Mesodermal cell (in vitro differentiated cells): ENCODE results near the gene ZPBP2.
"Not testable (repeated sequence)": the region's sequence is repeated elsewhere in the genome, so short reads cannot be mapped to it uniquely, and the experiment has no call there.

ENCODE experiments used
- H3K27ac ChIP-seq: 2 replicates; pipeline ENCODE4 v1.7.0; 2013; ENCODE audit warnings: mild to moderate bottlenecking, low read depth, low read length, moderate library complexity; ENCODE audit not compliant: severe bottlenecking
- H3K36me3 ChIP-seq: 2 replicates; pipeline ENCODE4 v1.7.1; 2013; ENCODE audit warnings: mild to moderate bottlenecking, low read length, moderate library complexity; ENCODE audit not compliant: control insufficient read depth, insufficient read depth
- H3K4me1 ChIP-seq: one replicate; pipeline ENCODE4 v1.7.1; 2013; ENCODE audit warnings: mild to moderate bottlenecking, low read length; ENCODE audit not compliant: insufficient read depth, control insufficient read depth, poor library complexity, severe bottlenecking
- H3K4me3 ChIP-seq: 2 replicates; pipeline ENCODE4 v1.7.0; 2013; ENCODE audit warnings: low read length, control low read depth, mild to moderate bottlenecking; ENCODE audit not compliant: insufficient read depth, poor library complexity, severe bottlenecking; ENCODE audit errors: extremely low read depth
- H3K9me3 ChIP-seq: 2 replicates; pipeline ENCODE4 v1.7.1; 2013; ENCODE audit warnings: mild to moderate bottlenecking, low read length, moderate library complexity; ENCODE audit not compliant: control insufficient read depth
- WGBS, 2 experiments: methylation state at CpG; one replicate each; pipeline ENCODE4 v1.1.5; 2013; ENCODE audit warnings: missing lambda C conversion rate in 2 of 2; ENCODE audit not compliant: insufficient coverage in 2 of 2; 5-methylcytosine and 5-hydroxymethylcytosine counted together

The ZPBP2 gene

GRCh38 chr17:39886102-39886501 lies 18.1 kb downstream of the ZPBP2 start:
- H3K27ac ChIP-seq, H3K4me3 ChIP-seq, H3K9me3 ChIP-seq, H3K4me1 ChIP-seq, H3K36me3 ChIP-seq: not testable (repeated sequence)
- 71 to 78% methylated on average over 3 of the region's 5 CpGs for WGBS, 2 experiments

- no peak overlapping the region for H3K4me3 ChIP-seq
- no peaks in the 10 kb centered on the region for H3K36me3 ChIP-seq
- no peaks in the 10 kb centered on the region for H3K4me1 ChIP-seq
- H3K9me3 ChIP-seq: no peaks in the 10 kb centered on the region
- H3K27ac ChIP-seq: no peak overlapping the region
These were observed 19.1 kb downstream of the ZPBP2 start for GRCh38 chr17:39887078-39887477.

GRCh38 chr17:39889200-39889599 lies 21.2 kb downstream of the ZPBP2 start:
- Histone ChIP-seq H3K27ac (no peak overlapping the region), H3K9me3 (no peaks in the 10 kb centered on the region), H3K4me1 (no peaks in the 10 kb centered on the region), H3K4me3 (no peak overlapping the region), H3K36me3 (no peaks in the 10 kb centered on the region)
- WGBS, 2 experiments: 43% methylated on average over 1 of the region's 2 CpGs; no CpG with 5 or more reads in 1 of the 2 experiments

DNA sequence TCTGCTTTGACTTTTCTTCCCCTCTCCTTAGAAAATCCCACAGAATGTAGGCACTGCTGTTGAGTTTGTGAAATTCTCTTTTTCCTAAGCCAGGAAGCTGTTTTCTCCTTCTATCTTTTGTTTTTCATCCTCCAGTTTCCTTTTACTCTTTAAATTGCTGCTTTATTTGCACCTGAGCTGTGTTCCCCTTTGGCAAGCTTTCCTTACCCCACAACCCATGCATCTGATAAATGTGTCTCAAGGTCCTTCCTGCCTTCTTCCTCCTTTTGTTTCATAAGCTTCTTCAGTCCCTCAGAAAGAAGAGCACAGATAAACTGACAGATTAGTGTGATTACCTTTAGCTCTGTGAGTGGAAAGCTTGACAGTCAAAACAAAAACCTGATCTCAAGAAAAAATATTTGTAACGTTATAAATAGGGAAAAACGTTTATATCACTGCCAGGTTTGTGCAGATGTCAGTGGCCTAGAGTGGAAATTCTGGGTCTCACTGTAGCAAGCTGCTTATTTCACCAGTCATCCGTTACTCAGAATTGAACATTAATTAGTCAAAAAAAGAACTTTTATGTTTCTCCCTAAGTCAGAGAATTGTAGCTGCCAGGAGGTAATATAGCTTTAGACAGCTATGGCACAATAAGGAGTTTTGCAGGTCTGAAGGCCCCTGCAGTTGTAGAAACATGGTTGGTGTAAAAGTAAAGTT lies 26.8 kb downstream of the ZPBP2 start:
- no peaks in the 10 kb centered on the region for H3K36me3 ChIP-seq
- H3K9me3 ChIP-seq: no peaks in the 10 kb centered on the region
- no peaks in the 10 kb centered on the region for H3K4me1 ChIP-seq
- no peak overlapping the region for H3K27ac ChIP-seq
- no peak overlapping the region for H3K4me3 ChIP-seq
- WGBS, 2 experiments: no CpG with 5 or more reads among the region's 3 CpGs

GRCh38 chr17:39898088-39898487 lies 30.1 kb downstream of the ZPBP2 start:
- no peaks in the 10 kb centered on the region for H3K4me1 ChIP-seq
- H3K27ac ChIP-seq: no peak overlapping the region
- no peaks in the 10 kb centered on the region for H3K9me3 ChIP-seq
- H3K4me3 ChIP-seq: no peak overlapping the region
- 80 to 100% methylated on average over 2 to 3 of the region's 4 CpGs for WGBS, 2 experiments
- H3K36me3 ChIP-seq: no peaks in the 10 kb centered on the region

DNA sequence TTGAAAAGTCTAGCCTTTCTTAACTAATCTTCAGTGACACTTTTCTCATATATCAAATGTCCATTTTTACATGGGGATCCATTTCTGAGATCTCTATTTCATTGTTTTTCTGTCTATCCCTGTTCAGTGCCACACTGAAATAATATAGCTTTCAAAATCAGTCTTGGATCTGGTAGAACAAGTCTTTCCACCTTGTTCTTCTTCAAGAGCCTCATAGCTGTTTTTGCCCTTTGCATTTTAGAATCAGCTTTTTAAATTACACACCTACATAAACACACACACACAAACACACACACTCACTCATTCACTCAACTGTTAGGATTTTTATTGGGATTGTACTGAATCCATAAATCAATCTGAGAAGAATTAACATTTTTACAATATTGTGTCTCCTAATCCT lies 31.2 kb downstream of the ZPBP2 start:
- Histone ChIP-seq H3K4me1 (no peaks in the 10 kb centered on the region), H3K4me3 (no peak overlapping the region), H3K36me3 (no peaks in the 10 kb centered on the region), H3K9me3 (no peaks in the 10 kb centered on the region), H3K27ac (no peak overlapping the region)

- not testable (repeated sequence) for H3K27ac ChIP-seq, H3K4me3 ChIP-seq
- 100% methylated on average over 1 of the region's 2 CpGs for WGBS, 2 experiments
These were observed 34.0 kb downstream of the ZPBP2 start for GRCh38 chr17:39902027-39902426.

GRCh38 chr17:39903158-39903884 lies 35.3 kb downstream of the ZPBP2 start:
- Histone ChIP-seq H3K4me1 (no peaks in the 10 kb centered on the region), H3K9me3 (no peaks in the 10 kb centered on the region), H3K27ac (no peak overlapping the region), H3K36me3 (peaks cover 2% of the 10 kb centered on the region), H3K4me3 (no peak overlapping the region)
- 83 to 95% methylated on average over 2 to 3 of the region's 4 CpGs for WGBS, 2 experiments

More at GRCh38 chr17:39902027-39902426, 34.0 kb downstream of the ZPBP2 start:
- H3K4me1 ChIP-seq, H3K36me3 ChIP-seq, H3K9me3 ChIP-seq: not testable (repeated sequence)

GRCh38 chr17:39904990-39905288 lies 36.9 kb downstream of the ZPBP2 start:
- Histone ChIP-seq H3K9me3 (no peaks in the 10 kb centered on the region), H3K4me3 (no peak overlapping the region), H3K36me3 (peaks cover 16% of the 10 kb centered on the region), H3K27ac (no peak overlapping the region), H3K4me1 (no peaks in the 10 kb centered on the region)
- 94 to 96% methylated on average over 3 of the region's 3 CpGs for WGBS, 2 experiments

GRCh38 chr17:39908789-39909352 lies 40.9 kb downstream of the ZPBP2 start:
- no peaks in the 10 kb centered on the region for H3K9me3 ChIP-seq
- H3K36me3 ChIP-seq: peaks cover 29% of the 10 kb centered on the region
- H3K4me1 ChIP-seq: no peaks in the 10 kb centered on the region
- no peak overlapping the region for H3K4me3 ChIP-seq
- WGBS, 2 experiments: 95 to 98% methylated on average over 5 to 6 of the region's 6 CpGs
- no peak overlapping the region for H3K27ac ChIP-seq

GRCh38 chr17:39913989-39914388 lies 46.0 kb downstream of the ZPBP2 start:
- no peak overlapping the region for H3K4me3 ChIP-seq
- H3K36me3 ChIP-seq: peaks cover 22% of the 10 kb centered on the region
- 100% methylated on average over 1 of the region's 3 CpGs; no CpG with 5 or more reads in 1 of the 2 experiments for WGBS, 2 experiments
- H3K9me3 ChIP-seq: no peaks in the 10 kb centered on the region
- no peak overlapping the region for H3K27ac ChIP-seq
- no peaks in the 10 kb centered on the region for H3K4me1 ChIP-seq
